AG09309 (cell line): ENCODE results near the gene KCNG2.

Experiments used
- DNase-seq: peaks from one replicate; pipeline ENCODE4 v3.0.0-alpha.2; 2010; ENCODE audit warnings: low read depth
- H3K4me3 ChIP-seq: 2 replicates; pipeline ENCODE4 v1.5.1; 2011; ENCODE audit warnings: mild to moderate bottlenecking, low read depth, low read length, moderate library complexity; ENCODE audit not compliant: control insufficient read depth
- TF ChIP-seq, protein P1 (sequence below): IDR thresholded peaks from 2 replicates; pipeline ENCODE4 v1.5.1; 2011; ENCODE audit warnings: mild to moderate bottlenecking, low read depth, low read length, inconsistent platforms; ENCODE audit not compliant: insufficient read depth, control insufficient read depth; ENCODE audit errors: missing control alignments

The KCNG2 gene

DNA sequence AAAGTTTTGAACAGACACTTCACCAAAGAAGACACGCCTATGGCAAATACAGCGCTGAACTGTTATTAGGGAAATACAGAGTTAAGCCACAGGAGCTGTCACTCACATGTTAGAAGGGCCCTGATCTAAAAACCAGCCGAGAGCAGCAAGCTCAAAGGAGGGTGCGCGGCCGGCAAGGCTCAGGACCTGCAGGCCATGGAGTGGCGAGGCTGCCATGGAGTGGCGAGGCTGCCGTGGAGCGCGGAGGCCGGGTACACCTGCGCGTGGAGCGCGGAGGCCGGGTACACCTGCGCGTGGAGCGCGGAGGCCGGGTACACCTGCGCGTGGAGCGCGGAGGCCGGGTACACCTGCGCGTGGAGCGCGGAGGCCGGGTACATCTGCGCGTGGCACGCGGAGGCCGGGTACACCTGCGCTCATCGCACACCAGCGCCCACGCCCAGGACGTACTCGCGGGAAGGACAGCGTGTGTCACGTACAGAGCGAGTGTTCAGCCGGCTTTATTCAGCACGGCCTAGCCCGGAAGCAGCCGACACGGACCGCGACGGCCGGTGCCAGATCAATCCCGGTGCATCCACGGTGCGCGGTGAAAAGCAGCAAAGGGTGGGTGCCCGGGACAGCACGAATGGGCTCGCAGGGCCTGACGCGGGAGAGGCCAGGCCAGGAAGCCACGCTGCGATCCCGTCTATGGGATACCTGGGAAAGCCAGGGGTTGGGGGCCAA lies 84.9 kb downstream of the KCNG2 start:
- DNase-seq: no peak
- TF ChIP-seq, protein P1, sequence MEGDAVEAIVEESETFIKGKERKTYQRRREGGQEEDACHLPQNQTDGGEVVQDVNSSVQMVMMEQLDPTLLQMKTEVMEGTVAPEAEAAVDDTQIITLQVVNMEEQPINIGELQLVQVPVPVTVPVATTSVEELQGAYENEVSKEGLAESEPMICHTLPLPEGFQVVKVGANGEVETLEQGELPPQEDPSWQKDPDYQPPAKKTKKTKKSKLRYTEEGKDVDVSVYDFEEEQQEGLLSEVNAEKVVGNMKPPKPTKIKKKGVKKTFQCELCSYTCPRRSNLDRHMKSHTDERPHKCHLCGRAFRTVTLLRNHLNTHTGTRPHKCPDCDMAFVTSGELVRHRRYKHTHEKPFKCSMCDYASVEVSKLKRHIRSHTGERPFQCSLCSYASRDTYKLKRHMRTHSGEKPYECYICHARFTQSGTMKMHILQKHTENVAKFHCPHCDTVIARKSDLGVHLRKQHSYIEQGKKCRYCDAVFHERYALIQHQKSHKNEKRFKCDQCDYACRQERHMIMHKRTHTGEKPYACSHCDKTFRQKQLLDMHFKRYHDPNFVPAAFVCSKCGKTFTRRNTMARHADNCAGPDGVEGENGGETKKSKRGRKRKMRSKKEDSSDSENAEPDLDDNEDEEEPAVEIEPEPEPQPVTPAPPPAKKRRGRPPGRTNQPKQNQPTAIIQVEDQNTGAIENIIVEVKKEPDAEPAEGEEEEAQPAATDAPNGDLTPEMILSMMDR: no peak
- no peak overlapping the region for H3K4me3 ChIP-seq

DNA sequence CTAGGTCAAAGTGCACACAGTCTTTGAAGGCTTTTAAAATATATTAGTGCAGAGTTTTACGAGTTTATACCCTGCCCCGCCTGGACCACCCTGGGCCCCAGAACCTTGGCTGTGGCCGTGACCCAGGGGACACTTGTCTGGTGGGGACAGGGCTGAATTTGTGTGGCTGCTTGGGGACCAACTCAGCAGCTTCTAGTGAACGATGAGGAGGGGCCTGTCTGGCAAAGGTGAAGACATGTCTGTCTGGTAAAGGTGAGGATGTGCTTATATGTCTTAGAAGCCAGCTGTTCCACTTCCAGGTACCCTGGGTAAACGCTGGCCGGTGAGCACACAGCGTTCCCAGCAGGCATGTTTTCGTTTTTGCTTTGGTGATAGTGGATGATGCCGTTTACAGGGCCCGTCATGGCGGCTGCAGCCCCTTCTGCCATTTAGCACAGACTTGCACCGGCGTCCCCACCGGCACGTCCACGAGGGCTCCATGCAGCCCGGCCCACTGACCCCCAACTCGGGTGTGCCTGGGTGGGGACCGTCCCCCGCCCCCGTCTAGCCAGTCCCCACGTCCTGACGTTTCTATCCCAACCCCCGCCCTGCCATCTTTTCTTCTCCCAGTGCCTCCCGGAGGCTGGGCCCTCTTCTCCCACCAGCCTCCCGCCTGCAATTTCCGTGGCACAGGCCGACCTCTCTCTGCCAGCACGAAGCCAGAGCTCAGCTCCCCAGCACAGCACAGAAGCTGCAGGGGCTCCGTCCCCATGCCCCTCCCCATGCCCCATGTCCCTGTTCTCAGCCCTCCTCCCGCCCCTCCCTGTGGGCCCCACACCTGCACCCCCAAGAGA lies 85.9 kb downstream of the KCNG2 start:
- TF ChIP-seq, protein P1: no peak
- DNase-seq: no peak
- no peak overlapping the region for H3K4me3 ChIP-seq

DNA sequence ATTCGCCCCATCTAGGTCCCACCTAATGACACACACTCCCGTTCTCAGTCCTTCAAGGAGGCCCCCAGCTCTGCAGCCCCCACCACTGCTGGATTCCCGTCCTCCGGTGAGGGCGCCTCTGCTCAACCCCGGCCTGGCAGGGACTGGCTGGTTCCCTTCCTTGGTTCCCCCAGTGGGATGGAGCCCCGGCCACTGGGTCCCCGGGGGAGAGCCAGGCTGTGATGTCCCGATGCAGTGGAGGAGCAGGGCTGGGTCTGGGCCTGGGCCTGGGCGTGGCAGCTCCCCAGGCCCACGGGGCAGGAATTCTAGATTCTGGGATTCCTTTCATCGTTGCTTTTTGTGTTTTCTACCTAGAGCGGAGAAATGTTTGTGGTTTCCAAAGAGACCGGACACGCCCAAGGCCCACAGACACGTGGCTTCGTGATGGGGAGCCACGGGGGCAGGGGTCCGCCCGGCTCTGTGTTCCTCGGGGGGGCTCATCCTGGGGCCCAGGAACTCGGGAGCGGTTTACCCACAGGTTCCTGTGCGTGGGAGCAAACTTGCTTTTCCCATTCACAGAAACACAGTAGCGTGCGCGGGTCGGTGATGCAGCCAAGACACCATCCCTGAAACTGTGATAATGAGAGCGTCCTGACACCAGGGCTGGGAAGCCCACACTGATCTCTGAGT lies 86.7 kb downstream of the KCNG2 start:
- H3K4me3 ChIP-seq: no peak overlapping the region
- TF ChIP-seq, protein P1: no peak
- DNase-seq: no peak

DNA sequence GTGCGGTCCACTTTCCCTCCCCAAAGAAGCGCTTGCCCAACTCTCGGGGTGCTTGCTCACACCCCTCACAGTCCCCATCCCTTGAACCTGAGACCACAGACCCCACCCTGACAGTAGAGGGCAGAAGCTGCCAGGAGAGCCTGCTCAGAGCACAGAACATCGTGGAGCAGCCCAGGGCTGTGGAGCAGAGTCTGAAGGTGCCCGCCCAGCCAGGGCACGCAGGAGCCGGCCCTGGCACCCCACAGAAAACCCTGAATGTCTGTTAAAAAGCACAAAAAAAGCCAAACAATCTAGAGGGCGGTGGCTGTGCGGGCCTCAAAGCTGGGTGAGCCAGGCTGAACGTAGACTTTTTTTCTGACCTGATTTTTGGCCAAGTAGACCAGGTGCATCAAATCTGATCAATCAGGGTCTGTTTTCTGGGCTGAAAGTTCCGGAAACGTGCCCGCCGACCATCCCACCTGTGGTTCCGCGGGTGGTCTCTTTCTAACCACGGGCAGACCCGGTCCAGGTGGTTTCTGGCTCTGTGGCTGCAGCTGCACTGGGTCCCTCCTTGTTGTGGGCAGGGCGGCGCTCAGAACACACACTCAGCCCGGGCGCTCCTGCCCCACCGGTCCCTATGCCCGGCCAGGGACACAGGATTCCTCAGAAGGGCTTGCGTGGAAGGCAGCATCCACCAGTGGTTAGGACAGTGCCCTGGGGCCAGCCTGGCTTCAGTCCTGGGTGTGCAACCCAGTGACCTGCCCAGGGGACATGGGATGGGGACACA lies 87.4 kb downstream of the KCNG2 start:
- H3K4me3 ChIP-seq: no peak overlapping the region
- DNase-seq: no peak
- TF ChIP-seq, protein P1: no peak

DNA sequence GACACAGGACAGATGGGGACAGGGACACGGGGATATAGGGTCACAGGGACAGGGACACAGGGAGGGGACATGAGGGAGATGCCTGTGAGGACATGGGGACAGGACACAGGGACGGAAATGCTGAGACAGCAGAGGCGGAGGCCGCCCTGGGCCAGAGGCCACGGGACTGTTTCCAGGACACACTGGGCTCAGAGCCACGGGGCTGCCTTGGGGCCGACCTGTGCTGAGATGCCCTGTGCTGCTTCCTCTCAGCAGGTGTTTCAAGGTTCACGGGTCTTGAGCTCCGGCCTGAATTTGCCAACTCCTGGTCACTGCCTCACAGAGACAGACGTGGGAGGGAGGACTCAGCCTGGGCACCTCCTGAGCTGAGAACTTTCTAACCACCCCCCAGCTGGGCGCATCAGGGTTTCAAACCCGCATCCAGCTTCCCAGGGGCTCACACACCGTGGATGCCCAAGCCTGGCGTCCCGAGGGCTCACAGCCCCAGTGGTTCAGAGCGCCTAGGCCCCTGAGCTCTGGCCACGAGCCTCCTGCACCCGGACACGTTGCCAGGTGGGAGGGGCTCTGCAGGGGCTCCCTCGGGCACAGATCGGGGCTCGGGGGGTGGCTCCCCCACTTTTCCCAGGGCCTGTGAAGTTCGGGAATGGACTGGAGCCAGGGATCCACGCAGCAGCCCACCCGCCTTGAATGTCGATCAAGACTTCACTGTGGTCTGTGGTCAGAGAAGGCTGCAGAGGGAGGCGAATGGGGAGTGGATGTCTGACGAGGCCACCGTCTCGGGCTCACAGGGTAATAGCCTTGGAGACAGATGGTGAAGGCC lies 89.7 kb downstream of the KCNG2 start:
- no peak for DNase-seq
- no peak overlapping the region for H3K4me3 ChIP-seq
- TF ChIP-seq, protein P1: no peak

DNA sequence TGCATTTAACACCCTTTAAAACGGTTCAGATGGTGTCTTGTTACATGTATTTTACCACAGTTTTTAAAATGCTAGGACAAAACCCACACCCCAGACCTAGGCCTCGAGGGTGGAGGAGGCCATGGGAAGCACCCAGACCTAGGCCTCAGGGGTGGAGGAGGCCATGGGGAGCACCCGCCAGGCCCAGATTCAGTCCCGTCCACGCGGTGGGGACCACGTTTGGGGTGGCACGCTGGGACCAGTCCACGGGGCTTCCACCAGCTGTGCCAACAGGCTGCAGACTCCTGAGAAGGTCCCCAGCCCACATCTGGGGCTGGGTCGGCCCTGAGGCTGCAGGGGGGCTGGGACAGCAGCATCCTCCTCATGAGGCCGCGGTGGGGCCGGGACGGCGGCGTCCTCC lies 90.3 kb downstream of the KCNG2 start:
- H3K4me3 ChIP-seq: no peak overlapping the region
- DNase-seq: no peak
- TF ChIP-seq, protein P1: no peak
